Colonic mucosa (tissue), 4 donors: ENCODE results near the gene FAM193A. TPM values are rescaled to one million over a fixed set of nuclear protein-coding genes. Genes with fewer than 3 reads are reported as not detected.
"Not testable (repeated sequence)": the region's sequence is repeated elsewhere in the genome, so short reads cannot be mapped to it uniquely, and the experiment has no call there.

Experiments
- DNase-seq: peaks from one replicate; pipeline ENCODE4 v3.0.0-alpha.2; 2020
- H3K27ac ChIP-seq: fragments of 200-600 bp; one replicate; pipeline ENCODE4 v1.8.0; 2021
- H3K27me3 ChIP-seq: fragments of 200-600 bp; one replicate; pipeline ENCODE4 v1.8.0; 2021
- H3K36me3 ChIP-seq: fragments of 200-600 bp; one replicate; pipeline ENCODE4 v1.8.0; 2021
- H3K4me1 ChIP-seq: fragments of 200-600 bp; one replicate; pipeline ENCODE4 v1.8.0; 2021; ENCODE audit warnings: mild to moderate bottlenecking
- H3K4me3 ChIP-seq: fragments of 200-600 bp; one replicate; pipeline ENCODE4 v1.8.0; 2021
- H3K9ac ChIP-seq, 2 donors: one replicate each; pipeline ENCODE4 v1.7.0; 2013; ENCODE audit warnings: control low read depth in 2 of 2, low read depth in 2 of 2, low read length in 2 of 2
- H3K9me3 ChIP-seq: fragments of 200-600 bp; one replicate; pipeline ENCODE4 v1.8.0; 2021
- intact Hi-C: fragments of 100-400 bp; cut with DNase I; formaldehyde crosslinking; loops from one replicate; pipeline ENCODE4 v1.14.1; 2022
- total RNA-seq, 2 donors: library from RNA; stranded (reverse); fragmentation: NEBNext Ultra II Directional in 1 of 2; extraction: Animal tissue kit (Norgen Biotek cat#: 25700) in 1 of 2; gene quantifications; one replicate each; pipeline ENCODE4 v1.2.1, GENCODE V29; 2021
- TF ChIP-seq, protein P1 (sequence below): fragments of 200-600 bp; IDR thresholded peaks from one replicate; pipeline ENCODE4 v1.8.0; 2022; ENCODE audit warnings: antibody characterized with exemption, mild to moderate bottlenecking
- donor health status: healthy.
- donor health status: DM: no; HTN: no; CAD: no.
- donor health status: DM: no; HTN: no; CAD: no.

Gene FAM193A
- total RNA-seq, 2 donors from 2014 or later = 18.0 to 25.8 TPM

GRCh38 chr4:2606960-2607506 lies 70.6 kb downstream of the FAM193A start:
- TF ChIP-seq, protein P1, sequence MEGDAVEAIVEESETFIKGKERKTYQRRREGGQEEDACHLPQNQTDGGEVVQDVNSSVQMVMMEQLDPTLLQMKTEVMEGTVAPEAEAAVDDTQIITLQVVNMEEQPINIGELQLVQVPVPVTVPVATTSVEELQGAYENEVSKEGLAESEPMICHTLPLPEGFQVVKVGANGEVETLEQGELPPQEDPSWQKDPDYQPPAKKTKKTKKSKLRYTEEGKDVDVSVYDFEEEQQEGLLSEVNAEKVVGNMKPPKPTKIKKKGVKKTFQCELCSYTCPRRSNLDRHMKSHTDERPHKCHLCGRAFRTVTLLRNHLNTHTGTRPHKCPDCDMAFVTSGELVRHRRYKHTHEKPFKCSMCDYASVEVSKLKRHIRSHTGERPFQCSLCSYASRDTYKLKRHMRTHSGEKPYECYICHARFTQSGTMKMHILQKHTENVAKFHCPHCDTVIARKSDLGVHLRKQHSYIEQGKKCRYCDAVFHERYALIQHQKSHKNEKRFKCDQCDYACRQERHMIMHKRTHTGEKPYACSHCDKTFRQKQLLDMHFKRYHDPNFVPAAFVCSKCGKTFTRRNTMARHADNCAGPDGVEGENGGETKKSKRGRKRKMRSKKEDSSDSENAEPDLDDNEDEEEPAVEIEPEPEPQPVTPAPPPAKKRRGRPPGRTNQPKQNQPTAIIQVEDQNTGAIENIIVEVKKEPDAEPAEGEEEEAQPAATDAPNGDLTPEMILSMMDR = no peak

GRCh38 chr4:2607822-2608221 lies 71.4 kb downstream of the FAM193A start:
- Histone ChIP-seq H3K27ac (no peak overlapping the region), H3K9ac (no peak overlapping the region), H3K4me1 (no peaks in the 10 kb centered on the region), H3K4me3 (no peak overlapping the region), H3K27me3 (no peaks in the 10 kb centered on the region), H3K9me3 (no peaks in the 10 kb centered on the region), H3K36me3 (no peaks in the 10 kb centered on the region)
- TF ChIP-seq, protein P1 = no peak
- no peak for DNase-seq
- intact Hi-C loops = no loop called here

More at GRCh38 chr4:2606960-2607506, 70.6 kb downstream of the FAM193A start:
- DNase-seq = no peak
- Histone ChIP-seq H3K36me3 (no peaks in the 10 kb centered on the region), H3K9me3 (no peaks in the 10 kb centered on the region), H3K4me1 (no peaks in the 10 kb centered on the region), H3K4me3 (no peak overlapping the region), H3K27ac (no peak overlapping the region), H3K27me3 (no peaks in the 10 kb centered on the region), H3K9ac (no peak overlapping the region)
- intact Hi-C loops = no loop called here

GRCh38 chr4:2608291-2608690 lies 71.8 kb downstream of the FAM193A start:
- TF ChIP-seq, protein P1 = no peak
- intact Hi-C loops = no loop called here
- no peaks in the 10 kb centered on the region for H3K9me3 ChIP-seq
- H3K27me3 ChIP-seq = no peaks in the 10 kb centered on the region
- H3K9ac ChIP-seq = no peak overlapping the region
- H3K4me1 ChIP-seq = no peaks in the 10 kb centered on the region
- no peak overlapping the region for H3K4me3 ChIP-seq
- DNase-seq = no peak
- no peak overlapping the region for H3K27ac ChIP-seq
- H3K36me3 ChIP-seq = no peaks in the 10 kb centered on the region

GRCh38 chr4:2615821-2616220 lies 79.4 kb downstream of the FAM193A start:
- no peak overlapping the region for H3K4me3 ChIP-seq
- H3K36me3 ChIP-seq = no peaks in the 10 kb centered on the region
- intact Hi-C loops = no loop called here
- H3K9me3 ChIP-seq = no peaks in the 10 kb centered on the region
- TF ChIP-seq, protein P1 = no peak
- DNase-seq = no peak
- no peaks in the 10 kb centered on the region for H3K4me1 ChIP-seq
- H3K27ac ChIP-seq = no peak overlapping the region
- H3K9ac ChIP-seq = no peak overlapping the region
- H3K27me3 ChIP-seq = no peaks in the 10 kb centered on the region

GRCh38 chr4:2617955-2618354 lies 81.5 kb downstream of the FAM193A start:
- no peak for DNase-seq
- H3K9ac ChIP-seq = no peak overlapping the region
- H3K4me3 ChIP-seq = no peak overlapping the region
- H3K9me3 ChIP-seq = no peaks in the 10 kb centered on the region
- TF ChIP-seq, protein P1 = no peak
- H3K27me3 ChIP-seq = no peaks in the 10 kb centered on the region
- H3K27ac ChIP-seq = no peak overlapping the region
- H3K36me3 ChIP-seq = no peaks in the 10 kb centered on the region
- intact Hi-C loops = no loop called here
- no peaks in the 10 kb centered on the region for H3K4me1 ChIP-seq

GRCh38 chr4:2618729-2619128 lies 82.3 kb downstream of the FAM193A start:
- H3K27me3 ChIP-seq, H3K36me3 ChIP-seq, H3K4me3 ChIP-seq, intact Hi-C loops, H3K9ac ChIP-seq, H3K27ac ChIP-seq, H3K9me3 ChIP-seq, H3K4me1 ChIP-seq, DNase-seq: not testable (repeated sequence)
